PFSK-1 (cell line): ENCODE data around the gene PELI2.

Experiments
- FOXP2 ChIP-seq: optimal IDR thresholded peaks from 2 replicates; pipeline ENCODE3; 2011; ENCODE audit warnings: borderline replicate concordance, control low read depth, inconsistent platforms; ENCODE audit not compliant: insufficient read depth; ENCODE audit errors: extremely low read length, extremely low read depth
- POLR2AphosphoS5 ChIP-seq: IDR thresholded peaks from 2 replicates; pipeline ENCODE4 v1.6.1; 2012; ENCODE audit warnings: low read depth, mild to moderate bottlenecking, control low read depth, low read length, moderate library complexity
- SIN3A ChIP-seq: IDR thresholded peaks from 2 replicates; pipeline ENCODE4 v1.6.1; 2012; ENCODE audit warnings: mild to moderate bottlenecking, low read length, moderate library complexity, borderline replicate concordance; ENCODE audit not compliant: insufficient read depth
- TAF1 ChIP-seq: IDR thresholded peaks from 2 replicates; pipeline ENCODE4 v1.6.1; 2012; ENCODE audit warnings: low read length, control low read depth, borderline replicate concordance; ENCODE audit not compliant: insufficient read depth
- TF ChIP-seq, protein P1 (sequence below), 2 experiments: IDR thresholded peaks; 2 replicates each; pipeline versions ENCODE4 v1.6.1 to v1.8.0; 2011 to 2012; ENCODE audit warnings: low read depth in 2 of 2, low read length in 2 of 2, control low read depth in 1 of 2, inconsistent platforms in 1 of 2, mild to moderate bottlenecking in 1 of 2, moderate library complexity in 1 of 2; ENCODE audit not compliant: insufficient read depth in 1 of 2

DNA sequence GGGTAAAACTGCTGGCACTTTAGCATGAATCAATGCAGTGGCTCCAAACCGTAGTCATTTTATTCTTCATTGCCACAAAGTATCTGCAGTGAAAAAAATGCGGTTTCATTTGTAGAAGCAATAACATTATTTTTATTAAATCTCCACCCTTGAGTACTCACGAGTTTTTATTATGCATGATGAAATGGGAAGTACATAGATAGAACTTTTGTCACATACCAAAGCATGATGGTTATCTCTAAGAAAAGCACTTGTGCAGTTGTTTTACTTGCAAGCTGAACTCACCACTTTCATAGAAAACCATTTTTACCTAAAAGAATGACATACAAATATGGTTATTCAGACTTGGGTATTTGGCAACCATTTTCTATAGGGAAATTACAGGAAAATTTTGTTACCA is 90.3 kb downstream of the PELI2 start:
- TF ChIP-seq TAF1 (no peak), POLR2AphosphoS5 (no peak), SIN3A (no peak), FOXP2 (no peak)
- TF ChIP-seq, protein P1, sequence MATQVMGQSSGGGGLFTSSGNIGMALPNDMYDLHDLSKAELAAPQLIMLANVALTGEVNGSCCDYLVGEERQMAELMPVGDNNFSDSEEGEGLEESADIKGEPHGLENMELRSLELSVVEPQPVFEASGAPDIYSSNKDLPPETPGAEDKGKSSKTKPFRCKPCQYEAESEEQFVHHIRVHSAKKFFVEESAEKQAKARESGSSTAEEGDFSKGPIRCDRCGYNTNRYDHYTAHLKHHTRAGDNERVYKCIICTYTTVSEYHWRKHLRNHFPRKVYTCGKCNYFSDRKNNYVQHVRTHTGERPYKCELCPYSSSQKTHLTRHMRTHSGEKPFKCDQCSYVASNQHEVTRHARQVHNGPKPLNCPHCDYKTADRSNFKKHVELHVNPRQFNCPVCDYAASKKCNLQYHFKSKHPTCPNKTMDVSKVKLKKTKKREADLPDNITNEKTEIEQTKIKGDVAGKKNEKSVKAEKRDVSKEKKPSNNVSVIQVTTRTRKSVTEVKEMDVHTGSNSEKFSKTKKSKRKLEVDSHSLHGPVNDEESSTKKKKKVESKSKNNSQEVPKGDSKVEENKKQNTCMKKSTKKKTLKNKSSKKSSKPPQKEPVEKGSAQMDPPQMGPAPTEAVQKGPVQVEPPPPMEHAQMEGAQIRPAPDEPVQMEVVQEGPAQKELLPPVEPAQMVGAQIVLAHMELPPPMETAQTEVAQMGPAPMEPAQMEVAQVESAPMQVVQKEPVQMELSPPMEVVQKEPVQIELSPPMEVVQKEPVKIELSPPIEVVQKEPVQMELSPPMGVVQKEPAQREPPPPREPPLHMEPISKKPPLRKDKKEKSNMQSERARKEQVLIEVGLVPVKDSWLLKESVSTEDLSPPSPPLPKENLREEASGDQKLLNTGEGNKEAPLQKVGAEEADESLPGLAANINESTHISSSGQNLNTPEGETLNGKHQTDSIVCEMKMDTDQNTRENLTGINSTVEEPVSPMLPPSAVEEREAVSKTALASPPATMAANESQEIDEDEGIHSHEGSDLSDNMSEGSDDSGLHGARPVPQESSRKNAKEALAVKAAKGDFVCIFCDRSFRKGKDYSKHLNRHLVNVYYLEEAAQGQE (IDR thresholded peaks at IDR 0.05; ENCODE audit: insufficient read depth in 1 of 2, low read depth in 2 of 2, low read length in 2 of 2), result no peak
